Caco-2 (cell line): ENCODE results near the gene SPIC. TPM values are rescaled to one million over a fixed set of nuclear protein-coding genes. Genes with fewer than 3 reads are reported as not detected.
A peak's percentile ranks its signal among the peaks of the same experiment; 100 is the strongest.

Experiments used
- Bru-seq: library from RNA; stranded (reverse); fragments of 400-500 nt; gene quantifications from one replicate; lab custom pipeline; 2021; lab: Mats Ljungman, UMichigan
- BruChase-seq, 2 experiments: library from RNA; stranded (reverse); fragments of 400-500 nt; gene quantifications; one replicate each; lab custom pipeline; 2021; lab: Mats Ljungman, UMichigan
- BruUV-seq: library from RNA; stranded (reverse); fragments of 400-500 nt; replicated peaks from 2 replicates; lab custom pipeline; 2021; lab: Mats Ljungman, UMichigan
- CTCF ChIA-PET: fragments of 300-600 bp; sonication (Branson Sonifier 250); formaldehyde crosslinking; loops from one replicate; lab custom pipeline; 2022; ENCODE audit warnings: antibody characterized with exemption; lab: Charles Lee
- POLR2A ChIA-PET: fragments of 300-600 bp; sonication (Branson Sonifier 250); formaldehyde crosslinking; loops from one replicate; lab custom pipeline; 2022; ENCODE audit warnings: antibody characterized with exemption; lab: Charles Lee
- DNase-seq, 2 experiments: peaks; one replicate each; pipeline versions ENCODE4 v3.0.0 to v3.0.0-alpha.2; 2020 to 2022
- H3K27me3 ChIP-seq: replicated peaks from 2 replicates; pipeline ENCODE4 v1.6.0; 2011; ENCODE audit warnings: low read length; ENCODE audit not compliant: control insufficient read depth, insufficient read depth
- H3K36me3 ChIP-seq: 2 replicates; pipeline ENCODE4 v1.5.1; 2011; ENCODE audit warnings: low read length; ENCODE audit not compliant: control insufficient read depth, insufficient read depth
- H3K4me1 ChIP-seq: fragments of 250-450 bp; sonication (Bioruptor Pico); 2 replicates; pipeline ENCODE4 v1.5.1; 2020; ENCODE audit warnings: mild to moderate bottlenecking
- H3K4me3 ChIP-seq: 2 replicates; pipeline ENCODE4 v1.5.1; 2011; ENCODE audit warnings: low read depth, mild to moderate bottlenecking, control low read depth, low read length
- H3K9me3 ChIP-seq: fragments of 250-450 bp; sonication (Bioruptor Pico); 2 replicates; pipeline ENCODE4 v1.5.1; 2020; ENCODE audit warnings: mild to moderate bottlenecking, moderate library complexity
- H3K27ac Mint-ChIP-seq: one replicate; pipeline ENCODE4 v1.8.0; 2022; ENCODE audit warnings: mixed read lengths; ENCODE audit not compliant: unreplicated experiment
- H3K27me3 Mint-ChIP-seq: one replicate; pipeline ENCODE4 v1.8.0; 2022; ENCODE audit warnings: mixed read lengths; ENCODE audit not compliant: insufficient read depth, unreplicated experiment
- H3K36me3 Mint-ChIP-seq: one replicate; pipeline ENCODE4 v1.8.0; 2022; ENCODE audit warnings: mild to moderate bottlenecking, mixed read lengths; ENCODE audit not compliant: insufficient read depth, unreplicated experiment
- H3K4me1 Mint-ChIP-seq: one replicate; pipeline ENCODE4 v1.8.0; 2022; ENCODE audit warnings: low read depth, mixed read lengths; ENCODE audit not compliant: unreplicated experiment
- H3K4me3 Mint-ChIP-seq: one replicate; pipeline ENCODE4 v1.8.0; 2022; ENCODE audit warnings: mild to moderate bottlenecking, moderate library complexity, mixed read lengths; ENCODE audit not compliant: unreplicated experiment
- H3K9me3 Mint-ChIP-seq: one replicate; pipeline ENCODE4 v1.8.0; 2022; ENCODE audit warnings: mixed read lengths; ENCODE audit not compliant: unreplicated experiment
- CTCF ChIP-seq, 2 experiments: fragments of 200-600 bp in 1 of 2; IDR thresholded peaks; 1 replicate in 1 of 2; 2 replicates in 1 of 2; pipeline versions ENCODE4 v1.5.1 to v1.8.0; 2011 to 2022; ENCODE audit warnings: antibody characterized with exemption in 1 of 2, control low read depth in 1 of 2, inconsistent platforms in 1 of 2, low read depth in 1 of 2, low read length in 1 of 2, mild to moderate bottlenecking in 1 of 2, moderate library complexity in 1 of 2; ENCODE audit not compliant: insufficient read depth in 1 of 2, severe bottlenecking in 1 of 2, unreplicated experiment in 1 of 2
- intact Hi-C: fragments of 100-400 bp; cut with micrococcal nuclease; formaldehyde crosslinking; loops from one replicate; pipeline ENCODE4 v1.10.0; 2022; ENCODE audit not compliant: unreplicated experiment
- long read RNA-seq: library from polyadenylated mRNA; stranded (forward); transcript quantifications from one replicate; pipeline ENCODE4 v2.0.0, GENCODE V29; 2022
- total RNA-seq: library from RNA; stranded (reverse); gene quantifications from 2 replicates; pipeline ENCODE4 v1.2.3, GENCODE V29; 2022

Gene SPIC
- total RNA-seq (not detected in 2 replicates), Bru-seq, nascent RNA (percentile 6 among the genes with signal in this experiment), BruChase-seq, experiment 1, labeled RNA remaining after a 2-hour chase (percentile 7 among the genes with signal in this experiment), BruChase-seq, experiment 2, labeled RNA remaining after a 6-hour chase (not detected)
- long read RNA-seq = 0 reads

- Mint-ChIP-seq H3K27me3 (no peaks in the 10 kb centered on the region), H3K4me3 (no peak within 1 kb of the TSS), H3K36me3 (no peaks in the 10 kb centered on the region), H3K9me3 (no peaks in the 10 kb centered on the region), H3K27ac (no peak within 1 kb of the TSS), H3K4me1 (no peaks in the 10 kb centered on the region)
- H3K27me3 ChIP-seq = no peaks in the 10 kb centered on the region
- intact Hi-C loops = no loop called here
- POLR2A ChIA-PET = no interaction called here
- H3K36me3 ChIP-seq = no peaks in the 10 kb centered on the region
- CTCF ChIA-PET = no interaction called here
- no peaks in the 10 kb centered on the region for H3K4me1 ChIP-seq
- no peaks in the 10 kb centered on the region for H3K9me3 ChIP-seq
- no peak for TF ChIP-seq CTCF (IDR thresholded peaks at IDR 0.05; ENCODE audit: insufficient read depth in 1 of 2, low read depth in 1 of 2, low read length in 1 of 2, severe bottlenecking in 1 of 2, unreplicated experiment in 1 of 2)
- DNase-seq = no peak
- H3K4me3 ChIP-seq = no peak within 1 kb of the TSS
- no TSS peak for BruUV-seq
These were observed at the start of gene SPIC for GRCh38 chr12:101474711-101475386. SPIC (plus strand) TSS chr12:101475336; CDS start chr12:101476905, 1,569 bp downstream.

GRCh38 chr12:101430456-101430855, 44.7 kb upstream of the SPIC start:
- Mint-ChIP-seq H3K27ac (no peak overlapping the region), H3K4me3 (no peak overlapping the region), H3K9me3 (no peaks in the 10 kb centered on the region), H3K27me3 (peaks cover 5% of the 10 kb centered on the region), H3K36me3 (no peaks in the 10 kb centered on the region), H3K4me1 (no peaks in the 10 kb centered on the region)
- Histone ChIP-seq H3K9me3 (no peaks in the 10 kb centered on the region), H3K36me3 (no peaks in the 10 kb centered on the region), H3K4me3 (no peak overlapping the region), H3K27me3 (no peaks in the 10 kb centered on the region), H3K4me1 (no peaks in the 10 kb centered on the region)
- intact Hi-C loops = no loop called here
- ChIA-PET POLR2A (no interaction called here), CTCF (no interaction called here)
- BruUV-seq = no TSS peak
- no peak for TF ChIP-seq CTCF (IDR thresholded peaks at IDR 0.05; ENCODE audit: insufficient read depth in 1 of 2, low read depth in 1 of 2, low read length in 1 of 2, severe bottlenecking in 1 of 2, unreplicated experiment in 1 of 2)
- no peak for DNase-seq

GRCh38 chr12:101436136-101436535, 39.0 kb upstream of the SPIC start:
- DNase-seq = no peak
- TF ChIP-seq CTCF (IDR thresholded peaks at IDR 0.05; ENCODE audit: insufficient read depth in 1 of 2, low read depth in 1 of 2, low read length in 1 of 2, severe bottlenecking in 1 of 2, unreplicated experiment in 1 of 2) = no peak
- no peaks in the 10 kb centered on the region for H3K27me3 ChIP-seq
- Mint-ChIP-seq H3K36me3 (no peaks in the 10 kb centered on the region), H3K27me3 (peaks cover 5% of the 10 kb centered on the region), H3K9me3 (no peaks in the 10 kb centered on the region), H3K4me1 (no peaks in the 10 kb centered on the region), H3K27ac (no peak overlapping the region), H3K4me3 (no peak overlapping the region)
- POLR2A ChIA-PET = no interaction called here
- H3K4me1 ChIP-seq = no peaks in the 10 kb centered on the region
- H3K9me3 ChIP-seq = no peaks in the 10 kb centered on the region
- H3K36me3 ChIP-seq = no peaks in the 10 kb centered on the region
- H3K4me3 ChIP-seq = no peak overlapping the region
- intact Hi-C loops = no loop called here
- CTCF ChIA-PET = no interaction called here
- no TSS peak for BruUV-seq
